HCT116 (cell line): ENCODE results near the gene ACAP3. TPM values are rescaled to one million over a fixed set of nuclear protein-coding genes. Genes with fewer than 3 reads are reported as not detected.
A peak's percentile ranks its signal among the peaks of the same experiment; 100 is the strongest.

ENCODE experiments used
- ATAC-seq: fragments of 200-7000 bp; cut with Tn5 transposase; 2 replicates; pipeline ENCODE4 v1.9.1; 2020; ENCODE audit warnings: mild to moderate bottlenecking, moderate library complexity
- BruUV-seq: library from RNA; stranded (reverse); fragments of 400-500 nt; replicated peaks from 2 replicates; lab custom pipeline; 2021; lab: Mats Ljungman, UMichigan
- CTCF ChIA-PET: fragments of 300-600 bp; sonication (Branson Sonifier 250); formaldehyde crosslinking; loops from one replicate; lab custom pipeline; 2021; ENCODE audit warnings: antibody characterized with exemption; lab: Charles Lee
- POLR2A ChIA-PET: fragments of 300-600, 350-600 bp; sonication (Branson Sonifier 250); formaldehyde crosslinking; loops from one replicate; lab custom pipeline; 2021; ENCODE audit warnings: antibody characterized with exemption; lab: Charles Lee
- RAD21 ChIA-PET, 2 experiments: fragments of 300-600 bp; sonication (Branson Sonifier 250); formaldehyde crosslinking; loops; one replicate each; lab custom pipeline; 2023; ENCODE audit warnings: low total read pairs in 2 of 2; ENCODE audit not compliant: uncharacterized antibody in 2 of 2, unreplicated experiment in 2 of 2, low non-redundant PET in 1 of 2; lab: Charles Lee
- DNase-seq: peaks from one replicate; pipeline ENCODE4 v3.0.0-alpha.2; 2010; ENCODE audit warnings: low read depth, low spot score
- H2AFZ ChIP-seq: fragments of 200-600 bp; shearing (Covaris generic), sonication (generic); 2 replicates; pipeline ENCODE4 v1.6.1; 2017; ENCODE audit warnings: low read depth, mixed run types, mixed read lengths, antibody characterized with exemption, low read length; ENCODE audit not compliant: poor library complexity, severe bottlenecking
- H3K27ac ChIP-seq: 2 replicates; pipeline ENCODE4 v1.5.1; 2012; ENCODE audit warnings: low read depth, low read length
- H3K27me3 ChIP-seq: fragments of 200-600 bp; sonication (generic); 2 replicates; pipeline ENCODE4 v1.6.1; 2016; ENCODE audit warnings: mixed run types, low read length, mixed read lengths; ENCODE audit not compliant: insufficient read depth
- H3K36me3 ChIP-seq, 2 experiments: fragments of 200-500 bp in 1 of 2; fragments of 200-600 bp in 1 of 2; sonication (Bioruptor generic) in 1 of 2; sonication (generic) in 1 of 2; 2 replicates each; pipeline versions ENCODE4 v1.5.1 to v1.6.1; 2014 to 2016; ENCODE audit warnings: low read length in 2 of 2, inconsistent platforms in 1 of 2, mixed read lengths in 1 of 2, mixed run types in 1 of 2; ENCODE audit not compliant: insufficient read depth in 2 of 2, control insufficient read depth in 1 of 2
- H3K4me1 ChIP-seq, 2 experiments: fragments of 200-600 bp in 1 of 2; sonication (generic) in 1 of 2; 2 replicates each; pipeline versions ENCODE4 v1.5.1 to v1.6.1; 2012 to 2017; ENCODE audit warnings: low read length in 2 of 2, inconsistent platforms in 1 of 2, mild to moderate bottlenecking in 1 of 2, mixed read lengths in 1 of 2, mixed run types in 1 of 2, moderate library complexity in 1 of 2; ENCODE audit not compliant: insufficient read depth in 2 of 2, control insufficient read depth in 1 of 2
- H3K4me2 ChIP-seq: fragments of 200-600 bp; sonication (generic); 2 replicates; pipeline ENCODE4 v1.6.1; 2017; ENCODE audit warnings: mixed run types, low read length, mixed read lengths
- H3K4me3 ChIP-seq, 2 experiments: fragments of 200-600 bp in 1 of 2; sonication (generic) in 1 of 2; replicated peaks in 1 of 2; 2 replicates each; pipeline ENCODE4 v1.5.1; 2011 to 2016; ENCODE audit warnings: low read length in 2 of 2, control low read depth in 1 of 2, low read depth in 1 of 2, mild to moderate bottlenecking in 1 of 2, mixed read lengths in 1 of 2, mixed run types in 1 of 2
- H3K79me2 ChIP-seq: fragments of 200-600 bp; sonication (generic); 2 replicates; pipeline ENCODE4 v1.6.1; 2017; ENCODE audit warnings: mild to moderate bottlenecking, mixed run types, low read length, moderate library complexity, mixed read lengths; ENCODE audit not compliant: insufficient read depth
- H3K9ac ChIP-seq: fragments of 200-600 bp; sonication (generic); 2 replicates; pipeline ENCODE4 v1.6.1; 2016; ENCODE audit warnings: low read length, mixed read lengths
- H3K9me2 ChIP-seq: fragments of 200-600 bp; sonication (generic), shearing (Covaris generic); 2 replicates; pipeline ENCODE4 v1.6.1; 2017; ENCODE audit warnings: mixed run types, mild to moderate bottlenecking, moderate library complexity; ENCODE audit not compliant: insufficient read depth
- H3K9me3 ChIP-seq, 2 experiments: fragments of 200-500 bp in 1 of 2; fragments of 200-600 bp in 1 of 2; sonication (Bioruptor generic) in 1 of 2; sonication (generic) in 1 of 2; 2 replicates each; pipeline ENCODE4 v1.6.1; 2014 to 2017; ENCODE audit warnings: low read length in 2 of 2, mixed read lengths in 2 of 2, inconsistent platforms in 1 of 2, low read depth in 1 of 2, mild to moderate bottlenecking in 1 of 2, mixed run types in 1 of 2, moderate library complexity in 1 of 2; ENCODE audit not compliant: control insufficient read depth in 1 of 2, insufficient read depth in 1 of 2
- H4K20me1 ChIP-seq: fragments of 200-600 bp; sonication (generic), shearing (Covaris generic); 2 replicates; pipeline ENCODE4 v1.6.1; 2017; ENCODE audit warnings: mixed run types, mild to moderate bottlenecking, moderate library complexity; ENCODE audit not compliant: insufficient read depth
- CBX3 ChIP-seq: IDR thresholded peaks from 2 replicates; pipeline ENCODE4 v1.6.1; 2012; ENCODE audit warnings: low read depth
- EZH2phosphoT487 ChIP-seq: fragments of 200-600 bp; IDR thresholded peaks from 2 replicates; pipeline ENCODE4 v1.6.1; 2018; ENCODE audit warnings: antibody characterized with exemption, borderline replicate concordance
- SRF ChIP-seq: IDR thresholded peaks from 2 replicates; pipeline ENCODE4 v1.6.1; 2012; ENCODE audit warnings: low read depth
- intact Hi-C: fragments of 100-400 bp; cut with micrococcal nuclease; formaldehyde crosslinking; loops from 2 replicates; pipeline ENCODE4 v1.10.0; 2022
- total RNA-seq: library from RNA; stranded (reverse); gene quantifications from one replicate; pipeline ENCODE4 v1.2.1, GENCODE V29; 2021; ENCODE audit not compliant: unreplicated experiment
- TF ChIP-seq, protein P1 (sequence below): IDR thresholded peaks from 2 replicates; pipeline ENCODE4 v1.6.1; 2012

Gene ACAP3
- total RNA-seq, 1 experiment from 2014 or later = 38.8 TPM

DNA sequence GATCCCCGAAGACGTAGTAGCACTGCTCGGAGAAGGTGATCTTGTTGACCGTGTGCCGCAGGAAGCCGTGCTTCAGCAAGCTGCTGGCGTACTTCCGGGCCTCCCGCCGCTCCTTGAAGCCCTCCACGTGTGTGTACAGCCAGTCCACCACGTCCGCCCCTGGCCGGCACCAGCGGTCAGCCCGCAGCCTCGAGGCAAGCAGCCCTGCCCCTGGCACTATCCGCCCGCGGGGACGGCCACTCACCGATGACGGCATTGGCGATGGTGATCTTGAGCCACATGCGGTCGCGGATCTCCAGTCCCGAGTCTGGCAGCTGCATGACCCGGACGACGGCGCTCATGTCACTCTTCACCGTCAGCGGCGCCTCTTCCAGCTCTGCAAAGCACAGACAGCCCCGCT, 30.5 kb upstream of the ACAP3 start:
- no peaks in the 10 kb centered on the region for H3K27me3 ChIP-seq
- TF ChIP-seq SRF = no peak
- TF ChIP-seq, all 23 proteins: peak for 0
- DNase-seq (no peak), ATAC-seq (no peak)
- H3K9me3 ChIP-seq = no peaks in the 10 kb centered on the region
- H3K36me3 ChIP-seq = peaks cover 7 to 40% of the 10 kb centered on the region in 2 experiments; a peak in 3 of 4 replicates
- no peak overlapping the region for H3K4me3 ChIP-seq
- ChIA-PET RAD21 (no interaction called here), POLR2A (interaction anchor here (0.6 to 1.4 kb wide), 3 partner anchors 10 to 56 kb away, joined by 3 to 4 read pairs (median 4); no protein-coding TSS in a partner anchor), CTCF (no interaction called here)
- no TSS peak for BruUV-seq
- H3K4me2 ChIP-seq = 0 out of 2 replicates have a peak overlapping the region, but pooled peaks have one; percentile 12
- no peak overlapping the region; the same call in 1 of the 2 replicates for H3K27ac ChIP-seq
- no peak overlapping the region for H2AFZ ChIP-seq
- peaks cover 1 to 33% of the 10 kb centered on the region in 2 experiments for H3K4me1 ChIP-seq
- peaks cover 4% of the 10 kb centered on the region; the same call in 1 of the 2 replicates for H4K20me1 ChIP-seq
- peaks cover 36% of the 10 kb centered on the region for H3K79me2 ChIP-seq
- no peak overlapping the region for H3K9ac ChIP-seq
- H3K9me2 ChIP-seq = no peaks in the 10 kb centered on the region
- intact Hi-C loops = no loop called here

DNA sequence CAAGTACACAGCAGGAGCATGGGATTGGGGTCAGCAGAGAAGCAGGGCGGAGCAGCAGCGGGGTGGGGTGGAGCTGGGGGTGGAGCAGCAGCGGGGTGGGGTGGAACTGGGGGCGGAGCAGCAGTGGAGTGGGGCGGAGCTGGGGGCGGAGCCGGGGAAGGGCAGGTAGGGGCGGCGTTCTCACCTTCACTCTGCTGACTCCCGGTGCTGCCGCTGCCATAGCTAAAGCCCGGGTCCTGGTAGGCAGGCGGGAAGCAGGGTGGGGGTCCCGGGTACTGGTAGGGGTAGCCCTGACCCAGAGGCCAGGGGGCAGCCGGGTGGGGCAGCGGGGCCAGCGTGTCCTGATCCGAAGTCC, 30.0 kb upstream of the ACAP3 start:
- DNase-seq (peak; percentile 32), ATAC-seq (peak; percentile 81)
- Histone ChIP-seq H2AFZ (no peak overlapping the region), H3K4me3 (no peak overlapping the region), H3K4me1 (peaks cover 0 to 33% of the 10 kb centered on the region in 2 experiments; a peak in 3 of 4 replicates), H3K79me2 (peaks cover 31% of the 10 kb centered on the region), H3K36me3 (peaks cover 7 to 40% of the 10 kb centered on the region in 2 experiments; a peak in 3 of 4 replicates), H3K9me2 (no peaks in the 10 kb centered on the region), H3K4me2 (peak overlapping the region; percentile 33; the same call in 1 of the 2 replicates), H3K9ac (no peak overlapping the region), H3K27ac (peak overlapping the region; percentile 54; the same call in 1 of the 2 replicates), H4K20me1 (peaks cover 4% of the 10 kb centered on the region; the same call in 1 of the 2 replicates), H3K27me3 (no peaks in the 10 kb centered on the region), H3K9me3 (no peaks in the 10 kb centered on the region)
- ChIA-PET CTCF (no interaction called here), RAD21 (no interaction called here), POLR2A (interaction anchor here (0.6 to 1.4 kb wide), 3 partner anchors 10 to 55 kb away, joined by 3 to 4 read pairs (median 4); no protein-coding TSS in a partner anchor)
- no TSS peak for BruUV-seq
- TF ChIP-seq EZH2phosphoT487 (no peak), CBX3 (no peak)
- TF ChIP-seq, protein P1, sequence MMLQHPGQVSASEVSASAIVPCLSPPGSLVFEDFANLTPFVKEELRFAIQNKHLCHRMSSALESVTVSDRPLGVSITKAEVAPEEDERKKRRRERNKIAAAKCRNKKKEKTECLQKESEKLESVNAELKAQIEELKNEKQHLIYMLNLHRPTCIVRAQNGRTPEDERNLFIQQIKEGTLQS = no peak
- intact Hi-C loops = no loop called here
